Measurements from ENCODE around the gene NOG.

DNA sequence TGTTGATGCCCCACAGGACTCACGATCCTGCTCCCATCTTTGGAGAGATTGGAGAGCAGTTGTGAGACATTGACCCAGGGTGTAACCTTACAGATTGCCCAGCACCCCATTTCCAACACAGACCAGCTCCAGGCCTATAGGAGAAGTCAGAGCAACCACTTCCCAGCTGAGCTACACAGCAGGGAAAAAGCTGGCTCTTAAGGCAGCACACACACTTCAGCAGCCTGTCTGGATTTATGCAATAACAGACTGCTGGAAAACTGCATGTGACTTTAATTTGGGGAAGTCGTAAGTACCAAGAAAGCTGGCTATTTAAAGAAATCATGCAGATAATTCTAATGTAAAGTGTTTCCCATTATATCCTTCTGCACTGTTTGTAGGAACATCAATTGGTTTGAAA lies 30.8 kb downstream of the NOG start:
- no peak for TF ChIP-seq EP300 (IDR thresholded peaks at IDR 0.05)
- TF ChIP-seq, protein P1, sequence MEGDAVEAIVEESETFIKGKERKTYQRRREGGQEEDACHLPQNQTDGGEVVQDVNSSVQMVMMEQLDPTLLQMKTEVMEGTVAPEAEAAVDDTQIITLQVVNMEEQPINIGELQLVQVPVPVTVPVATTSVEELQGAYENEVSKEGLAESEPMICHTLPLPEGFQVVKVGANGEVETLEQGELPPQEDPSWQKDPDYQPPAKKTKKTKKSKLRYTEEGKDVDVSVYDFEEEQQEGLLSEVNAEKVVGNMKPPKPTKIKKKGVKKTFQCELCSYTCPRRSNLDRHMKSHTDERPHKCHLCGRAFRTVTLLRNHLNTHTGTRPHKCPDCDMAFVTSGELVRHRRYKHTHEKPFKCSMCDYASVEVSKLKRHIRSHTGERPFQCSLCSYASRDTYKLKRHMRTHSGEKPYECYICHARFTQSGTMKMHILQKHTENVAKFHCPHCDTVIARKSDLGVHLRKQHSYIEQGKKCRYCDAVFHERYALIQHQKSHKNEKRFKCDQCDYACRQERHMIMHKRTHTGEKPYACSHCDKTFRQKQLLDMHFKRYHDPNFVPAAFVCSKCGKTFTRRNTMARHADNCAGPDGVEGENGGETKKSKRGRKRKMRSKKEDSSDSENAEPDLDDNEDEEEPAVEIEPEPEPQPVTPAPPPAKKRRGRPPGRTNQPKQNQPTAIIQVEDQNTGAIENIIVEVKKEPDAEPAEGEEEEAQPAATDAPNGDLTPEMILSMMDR (IDR thresholded peaks at IDR 0.05), result no peak
- no peak for TF ChIP-seq POLR2AphosphoS5 (IDR thresholded peaks at IDR 0.05)
